OCI-LY1 (cell line): ENCODE results near the gene MAPK10.

Experiments used
- H2AFZ ChIP-seq: fragments of 200-600 bp; sonication (generic), shearing (Covaris generic); 2 replicates; pipeline ENCODE4 v1.6.0; 2014; ENCODE audit warnings: antibody characterized with exemption, mild to moderate bottlenecking, low read length
- H3F3A ChIP-seq: fragments of 200-600 bp; sonication (generic), shearing (Covaris generic); 2 replicates; pipeline ENCODE4 v1.6.0; 2014; ENCODE audit warnings: mild to moderate bottlenecking, antibody characterized with exemption, low read length, moderate library complexity; ENCODE audit not compliant: insufficient read depth
- H3K27ac ChIP-seq: fragments of 200-600 bp; sonication (generic); 2 replicates; pipeline ENCODE4 v1.5.1; 2014; ENCODE audit warnings: low read length, mixed run types, mild to moderate bottlenecking, low read depth; ENCODE audit not compliant: poor library complexity, severe bottlenecking
- H3K27me3 ChIP-seq: fragments of 200-600 bp; sonication (generic); 2 replicates; pipeline ENCODE4 v1.6.0; 2014; ENCODE audit warnings: antibody characterized with exemption, mild to moderate bottlenecking, low read length, moderate library complexity; ENCODE audit not compliant: insufficient read depth
- H3K36me3 ChIP-seq: fragments of 200-600 bp; sonication (generic); 2 replicates; pipeline ENCODE4 v1.6.1; 2014; ENCODE audit warnings: mild to moderate bottlenecking, antibody characterized with exemption, low read length, moderate library complexity, mixed read lengths; ENCODE audit not compliant: insufficient read depth
- H3K4me1 ChIP-seq: fragments of 200-600 bp; sonication (generic); 2 replicates; pipeline ENCODE4 v1.5.1; 2014; ENCODE audit warnings: mild to moderate bottlenecking, low read length, moderate library complexity; ENCODE audit not compliant: insufficient read depth, severe bottlenecking
- H3K4me2 ChIP-seq: fragments of 200-600 bp; sonication (generic), shearing (Covaris generic); 2 replicates; pipeline ENCODE4 v1.6.1; 2014; ENCODE audit warnings: low read length
- H3K4me3 ChIP-seq: fragments of 200-600 bp; sonication (generic); 2 replicates; pipeline ENCODE4 v1.5.1; 2014; ENCODE audit warnings: low read length, low read depth, mild to moderate bottlenecking, mixed read lengths; ENCODE audit not compliant: poor library complexity, severe bottlenecking
- H3K79me2 ChIP-seq: fragments of 200-600 bp; shearing (Covaris generic); 2 replicates; pipeline ENCODE4 v1.6.1; 2016; ENCODE audit warnings: mixed run types, low read length, mixed read lengths; ENCODE audit not compliant: insufficient read depth
- H3K9ac ChIP-seq: fragments of 200-600 bp; sonication (generic), shearing (Covaris generic); 2 replicates; pipeline ENCODE4 v1.6.1; 2014; ENCODE audit warnings: mild to moderate bottlenecking, low read length, mixed read lengths
- H3K9me2 ChIP-seq: fragments of 200-600 bp; sonication (generic), shearing (Covaris generic); 2 replicates; pipeline ENCODE4 v1.6.1; 2014; ENCODE audit warnings: low read depth, mild to moderate bottlenecking, low read length, mixed read lengths
- H3K9me3 ChIP-seq: fragments of 200-600 bp; shearing (Covaris generic); 2 replicates; pipeline ENCODE4 v1.6.1; 2014; ENCODE audit warnings: low read length, mixed read lengths
- H4K20me1 ChIP-seq: fragments of 200-600 bp; sonication (generic), shearing (Covaris generic); 2 replicates; pipeline ENCODE4 v1.6.0; 2016; ENCODE audit warnings: mild to moderate bottlenecking, low read length; ENCODE audit not compliant: insufficient read depth
- CTCF ChIP-seq: fragments of 200-600 bp; sonication (generic), shearing (Covaris generic); IDR thresholded peaks from 2 replicates; pipeline ENCODE4 v1.5.1; 2017; ENCODE audit warnings: mild to moderate bottlenecking, antibody characterized with exemption, low read length, moderate library complexity, mixed read lengths
- EZH2 ChIP-seq: fragments of 200-600 bp; sonication (generic), shearing (Covaris generic); IDR thresholded peaks from 2 replicates; pipeline ENCODE4 v1.8.0; 2017; ENCODE audit warnings: borderline replicate concordance, mixed run types, mild to moderate bottlenecking, antibody characterized with exemption, low read length, moderate library complexity, mixed read lengths

MAPK10 gene

GRCh38 chr4:85979276-85979675 is 380.6 kb downstream of the MAPK10 start:
- Histone ChIP-seq H2AFZ (no peak overlapping the region), H3K9ac (no peak overlapping the region), H3K27me3 (no peaks in the 10 kb centered on the region), H3F3A (no peaks in the 10 kb centered on the region; the same call in 1 of the 2 replicates), H3K79me2 (no peaks in the 10 kb centered on the region), H3K9me2 (no peaks in the 10 kb centered on the region), H4K20me1 (no peaks in the 10 kb centered on the region), H3K4me3 (no peak overlapping the region), H3K27ac (no peak overlapping the region), H3K36me3 (peaks cover 91% of the 10 kb centered on the region), H3K9me3 (no peaks in the 10 kb centered on the region), H3K4me1 (no peaks in the 10 kb centered on the region), H3K4me2 (no peak overlapping the region)
- TF ChIP-seq CTCF (no peak), EZH2 (no peak)

- Histone ChIP-seq H3K4me2 (no peak overlapping the region), H3K4me3 (no peak overlapping the region), H3K27me3 (no peaks in the 10 kb centered on the region), H2AFZ (no peak overlapping the region), H3K9me2 (no peaks in the 10 kb centered on the region), H3K9ac (no peak overlapping the region), H3K27ac (no peak overlapping the region), H3K9me3 (no peaks in the 10 kb centered on the region), H3K36me3 (peaks cover 39% of the 10 kb centered on the region), H3K4me1 (peaks cover 34% of the 10 kb centered on the region), H4K20me1 (no peaks in the 10 kb centered on the region), H3F3A (no peaks in the 10 kb centered on the region), H3K79me2 (no peaks in the 10 kb centered on the region)
- TF ChIP-seq EZH2 (no peak), CTCF (no peak)
Observed at GRCh38 chr4:85970535-85970934, 389.3 kb downstream of the MAPK10 start.

- peaks cover 34% of the 10 kb centered on the region for H3K4me1 ChIP-seq
- TF ChIP-seq CTCF (peak; percentile 63), EZH2 (no peak)
- H3K9me2 ChIP-seq: no peaks in the 10 kb centered on the region
- peaks cover 28% of the 10 kb centered on the region for H3K36me3 ChIP-seq
- H3K27ac ChIP-seq: peak overlapping the region; percentile 73
- H3K9me3 ChIP-seq: no peaks in the 10 kb centered on the region
- H2AFZ ChIP-seq: no peak overlapping the region
- H3K27me3 ChIP-seq: no peaks in the 10 kb centered on the region
- no peak overlapping the region for H3K4me3 ChIP-seq
- no peaks in the 10 kb centered on the region for H3K79me2 ChIP-seq
- H4K20me1 ChIP-seq: no peaks in the 10 kb centered on the region
- peak overlapping the region; percentile 29; the same call in 1 of the 2 replicates for H3K9ac ChIP-seq
- H3F3A ChIP-seq: no peaks in the 10 kb centered on the region
- H3K4me2 ChIP-seq: peak overlapping the region; percentile 34; the same call in 1 of the 2 replicates
Observed at GRCh38 chr4:85968945-85969819, 390.7 kb downstream of the MAPK10 start.
